ENCODE results near the gene FBXL19. TPM values are rescaled to one million over a fixed set of nuclear protein-coding genes. Genes with fewer than 3 reads are reported as not detected.

FBXL19 gene
- total RNA-seq, 1 donor from 2014 or later, result 35.9 TPM

- Mint-ChIP-seq H3K4me1 (peaks cover 7% of the 10 kb centered on the region), H3K27me3 (peaks cover 1% of the 10 kb centered on the region), H3K27ac (no peak overlapping the region), H3K36me3 (ENCODE audit: low read depth) (no peaks in the 10 kb centered on the region), H3K4me3 (no peak overlapping the region), H3K9me3 (no peaks in the 10 kb centered on the region)
- DNase-seq, result no peak
- intact Hi-C loops (cut with micrococcal nuclease), result no loop called here
Observed at GRCh38 chr16:30992276-30992780, 69.0 kb downstream of the FBXL19 start.

- Mint-ChIP-seq H3K4me3 (no peak overlapping the region), H3K9me3 (no peaks in the 10 kb centered on the region), H3K27ac (no peak overlapping the region), H3K27me3 (peaks cover 1% of the 10 kb centered on the region), H3K4me1 (peaks cover 7% of the 10 kb centered on the region), H3K36me3 (ENCODE audit: low read depth) (no peaks in the 10 kb centered on the region)
- no peak for DNase-seq
- intact Hi-C loops (cut with micrococcal nuclease), result no loop called here
Observed at GRCh38 chr16:30992931-30993816, 69.8 kb downstream of the FBXL19 start.

- Mint-ChIP-seq H3K9me3 (no peaks in the 10 kb centered on the region), H3K27ac (no peak overlapping the region), H3K27me3 (peaks cover 1% of the 10 kb centered on the region), H3K4me1 (peaks cover 7% of the 10 kb centered on the region), H3K36me3 (ENCODE audit: low read depth) (no peaks in the 10 kb centered on the region), H3K4me3 (peak overlapping the region; percentile 9)
- no peak for DNase-seq
- intact Hi-C loops (cut with micrococcal nuclease), result loop anchor here (2.0 to 5.0 kb wide), 2 partner anchors 79 to 146 kb away; partner anchors contain the start of genes ZNF646 and ZNF668
Observed at GRCh38 chr16:30995927-30996323, 72.6 kb downstream of the FBXL19 start.

GRCh38 chr16:30996324-30996984, 73.1 kb downstream of the FBXL19 start:
- DNase-seq, result no peak
- H3K36me3 Mint-ChIP-seq (ENCODE audit: low read depth), result no peaks in the 10 kb centered on the region
- H3K4me3 Mint-ChIP-seq, result peak overlapping the region; percentile 85
- peaks cover 7% of the 10 kb centered on the region for H3K4me1 Mint-ChIP-seq
- H3K9me3 Mint-ChIP-seq, result no peaks in the 10 kb centered on the region
- intact Hi-C loops (cut with micrococcal nuclease), result loop anchor here (2.0 to 5.0 kb wide), 2 partner anchors 78 to 146 kb away; partner anchors contain the start of genes ZNF646 and ZNF668
- peaks cover 1% of the 10 kb centered on the region for H3K27me3 Mint-ChIP-seq
- peak overlapping the region; percentile 71 for H3K27ac Mint-ChIP-seq

GRCh38 chr16:30996985-30997724, 73.8 kb downstream of the FBXL19 start:
- H3K9me3 Mint-ChIP-seq, result no peaks in the 10 kb centered on the region
- intact Hi-C loops (cut with micrococcal nuclease), result loop anchor here (1.0 to 5.0 kb wide), 3 partner anchors 37 to 145 kb away; partner anchors contain the start of genes ZNF646 and ZNF668
- DNase-seq, result peak; percentile 90
- peak overlapping the region; percentile 71 for H3K27ac Mint-ChIP-seq
- H3K4me3 Mint-ChIP-seq, result peak overlapping the region; percentile 85
- no peaks in the 10 kb centered on the region for H3K36me3 Mint-ChIP-seq (ENCODE audit: low read depth)
- peaks cover 7% of the 10 kb centered on the region for H3K4me1 Mint-ChIP-seq
- H3K27me3 Mint-ChIP-seq, result peaks cover 1% of the 10 kb centered on the region

- Mint-ChIP-seq H3K4me1 (peaks cover 7% of the 10 kb centered on the region), H3K27me3 (peaks cover 1% of the 10 kb centered on the region), H3K36me3 (ENCODE audit: low read depth) (no peaks in the 10 kb centered on the region), H3K9me3 (no peaks in the 10 kb centered on the region), H3K4me3 (peak overlapping the region; percentile 85), H3K27ac (no peak overlapping the region)
- DNase-seq, result no peak
- intact Hi-C loops (cut with micrococcal nuclease), result loop anchor here (1.0 to 5.0 kb wide), 3 partner anchors 36 to 144 kb away; partner anchors contain the start of genes ZNF646 and ZNF668
Observed at GRCh38 chr16:30997725-30998711, 74.6 kb downstream of the FBXL19 start.

Other genes starting within 250 kb of the FBXL19 start
- 90.4 and 91.6 TPM in 2 replicates for gene SRCAP, start 224.4 kb upstream of the FBXL19 start, total RNA-seq
- gene PHKG2, start 175.1 kb upstream of the FBXL19 start, total RNA-seq, result 39.5 and 41.0 TPM in 2 replicates
- 4.0 and 4.2 TPM in 2 replicates for gene CFAP119, start 161.5 kb upstream of the FBXL19 start, total RNA-seq
- 95.4 and 100 TPM in 2 replicates for gene RNF40, start 161.2 kb upstream of the FBXL19 start, total RNA-seq
- 2.5 and 2.6 TPM in 2 replicates for gene ZNF629, start 136.4 kb upstream of the FBXL19 start, total RNA-seq
- gene BCL7C, start 29.5 kb upstream of the FBXL19 start, total RNA-seq, result 23.9 and 24.5 TPM in 2 replicates
- gene CTF1, start 27.0 kb upstream of the FBXL19 start, total RNA-seq, result 0.17 and 0.33 TPM in 2 replicates
- 11.8 and 12.7 TPM in 2 replicates for gene ORAI3, start 25.5 kb downstream of the FBXL19 start, total RNA-seq
- 30.7 and 31.5 TPM in 2 replicates for gene SETD1A, start 34.2 kb downstream of the FBXL19 start, total RNA-seq
- gene HSD3B7, start 61.6 kb downstream of the FBXL19 start, total RNA-seq, result 2.9 and 3.2 TPM in 2 replicates
- gene STX1B, start 87.1 kb downstream of the FBXL19 start, total RNA-seq, result 0.75 and 0.78 TPM in 2 replicates
- 49.1 and 54.8 TPM in 2 replicates for gene STX4, start 110.0 kb downstream of the FBXL19 start, total RNA-seq
- 15.6 and 15.9 TPM in 2 replicates for gene ZNF668, start 150.7 kb downstream of the FBXL19 start, total RNA-seq
- gene ZNF646, start 150.8 kb downstream of the FBXL19 start, total RNA-seq, result 21.1 and 23.3 TPM in 2 replicates
- gene PRSS53, start 165.4 kb downstream of the FBXL19 start, total RNA-seq, result 4.3 and 4.8 TPM in 2 replicates
- gene VKORC1, start 171.2 kb downstream of the FBXL19 start, total RNA-seq, result 56.2 and 59.1 TPM in 2 replicates
- gene BCKDK, start 184.8 kb downstream of the FBXL19 start, total RNA-seq, result 44.3 and 44.9 TPM in 2 replicates
- 56.9 and 63.3 TPM in 2 replicates for gene KAT8, start 194.1 kb downstream of the FBXL19 start, total RNA-seq
- not detected in 2 replicates for gene PRSS8, start 212.2 kb downstream of the FBXL19 start, total RNA-seq
- 0.33 and 0.59 TPM in 2 replicates for gene PRSS36, start 226.5 kb downstream of the FBXL19 start, total RNA-seq

Measured in activated CD4-positive, alpha-beta T cell treated with anti-CD3 and anti-CD28 coated beads, Interleukin-2, amount 10 ng/mL, durations not matched to agents 24 days and 14 days (primary cell).